ENCODE results near the gene BABAM1. TPM values are rescaled to one million over a fixed set of nuclear protein-coding genes. Genes with fewer than 3 reads are reported as not detected.

Gene BABAM1
- total RNA-seq, 1 donor: 101 TPM

- no peak for DNase-seq (ENCODE audit: low read depth)
- H3K4me3 ChIP-seq (ENCODE audit: low read depth, low read length): no peak overlapping the region
- TF ChIP-seq CTCF (IDR thresholded peaks at IDR 0.05; ENCODE audit: insufficient read depth, low read depth, low read length): no peak
Measured at GRCh38 chr19:17323964-17324332, 56.7 kb downstream of the BABAM1 start.

- no peak overlapping the region for H3K4me3 ChIP-seq (ENCODE audit: low read depth, low read length)
- DNase-seq (ENCODE audit: low read depth): no peak
- TF ChIP-seq CTCF (IDR thresholded peaks at IDR 0.05; ENCODE audit: insufficient read depth, low read depth, low read length): no peak
Measured at GRCh38 chr19:17324357-17325114, 57.3 kb downstream of the BABAM1 start.

- H3K4me3 ChIP-seq (ENCODE audit: low read depth, low read length): no peak overlapping the region
- no peak for DNase-seq (ENCODE audit: low read depth)
- TF ChIP-seq CTCF (IDR thresholded peaks at IDR 0.05; ENCODE audit: insufficient read depth, low read depth, low read length): no peak
Measured at GRCh38 chr19:17325133-17325532, 57.9 kb downstream of the BABAM1 start.

- TF ChIP-seq CTCF (IDR thresholded peaks at IDR 0.05; ENCODE audit: insufficient read depth, low read depth, low read length): no peak
- DNase-seq (ENCODE audit: low read depth): no peak
- H3K4me3 ChIP-seq (ENCODE audit: low read depth, low read length): no peak overlapping the region
Measured at GRCh38 chr19:17325881-17326594, 58.8 kb downstream of the BABAM1 start.

GRCh38 chr19:17326595-17326966 is 59.3 kb downstream of the BABAM1 start:
- no peak overlapping the region for H3K4me3 ChIP-seq (ENCODE audit: low read depth, low read length)
- TF ChIP-seq CTCF (IDR thresholded peaks at IDR 0.05; ENCODE audit: insufficient read depth, low read depth, low read length): no peak
- no peak for DNase-seq (ENCODE audit: low read depth)

GRCh38 chr19:17327068-17327653 is 59.9 kb downstream of the BABAM1 start:
- H3K4me3 ChIP-seq (ENCODE audit: low read depth, low read length): no peak overlapping the region
- no peak for DNase-seq (ENCODE audit: low read depth)
- TF ChIP-seq CTCF (IDR thresholded peaks at IDR 0.05; ENCODE audit: insufficient read depth, low read depth, low read length): no peak

Measured in fibroblast of villous mesenchyme (primary cell).